Measurements from ENCODE around the gene RGS9BP.
"Not testable (repeated sequence)": the region's sequence is repeated elsewhere in the genome, so short reads cannot be mapped to it uniquely, and the experiment has no call there.

Gene RGS9BP

DNA sequence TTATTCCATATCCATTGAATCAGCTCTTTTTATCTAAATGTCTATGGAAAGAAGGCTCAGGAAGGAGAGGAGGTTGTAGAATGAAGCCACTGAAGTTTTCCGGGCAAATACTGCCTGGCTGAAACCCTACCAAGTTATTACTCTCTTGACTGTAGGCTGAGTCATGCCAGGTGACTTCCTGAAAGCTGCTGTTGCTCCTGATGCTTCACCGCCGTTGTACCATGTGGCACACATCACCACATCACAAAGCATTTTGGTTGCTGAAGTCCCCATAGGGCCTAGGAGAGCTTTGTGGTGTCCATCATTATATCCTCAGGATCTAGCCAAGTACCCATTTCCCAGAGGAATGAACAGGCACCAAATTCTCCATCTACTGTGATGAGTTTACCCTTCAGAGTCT lies 32.8 kb downstream of the RGS9BP start:
- TF ChIP-seq, protein P1, sequence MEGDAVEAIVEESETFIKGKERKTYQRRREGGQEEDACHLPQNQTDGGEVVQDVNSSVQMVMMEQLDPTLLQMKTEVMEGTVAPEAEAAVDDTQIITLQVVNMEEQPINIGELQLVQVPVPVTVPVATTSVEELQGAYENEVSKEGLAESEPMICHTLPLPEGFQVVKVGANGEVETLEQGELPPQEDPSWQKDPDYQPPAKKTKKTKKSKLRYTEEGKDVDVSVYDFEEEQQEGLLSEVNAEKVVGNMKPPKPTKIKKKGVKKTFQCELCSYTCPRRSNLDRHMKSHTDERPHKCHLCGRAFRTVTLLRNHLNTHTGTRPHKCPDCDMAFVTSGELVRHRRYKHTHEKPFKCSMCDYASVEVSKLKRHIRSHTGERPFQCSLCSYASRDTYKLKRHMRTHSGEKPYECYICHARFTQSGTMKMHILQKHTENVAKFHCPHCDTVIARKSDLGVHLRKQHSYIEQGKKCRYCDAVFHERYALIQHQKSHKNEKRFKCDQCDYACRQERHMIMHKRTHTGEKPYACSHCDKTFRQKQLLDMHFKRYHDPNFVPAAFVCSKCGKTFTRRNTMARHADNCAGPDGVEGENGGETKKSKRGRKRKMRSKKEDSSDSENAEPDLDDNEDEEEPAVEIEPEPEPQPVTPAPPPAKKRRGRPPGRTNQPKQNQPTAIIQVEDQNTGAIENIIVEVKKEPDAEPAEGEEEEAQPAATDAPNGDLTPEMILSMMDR (IDR thresholded peaks at IDR 0.05; ENCODE audit: control extremely low read depth, extremely low read depth, low read depth, missing control alignments) = no peak
- ChIA-PET CTCF (no interaction called here), POLR2A (no interaction called here)
- no peak for DNase-seq (ENCODE audit: extremely low spot score)

GRCh38 chr19:32709032-32709431 lies 33.4 kb downstream of the RGS9BP start:
- TF ChIP-seq, protein P1 (IDR thresholded peaks at IDR 0.05; ENCODE audit: control extremely low read depth, extremely low read depth, low read depth, missing control alignments) = no peak
- CTCF ChIA-PET = no interaction called here
- no peak for DNase-seq (ENCODE audit: extremely low spot score)
- POLR2A ChIA-PET = no interaction called here

DNA sequence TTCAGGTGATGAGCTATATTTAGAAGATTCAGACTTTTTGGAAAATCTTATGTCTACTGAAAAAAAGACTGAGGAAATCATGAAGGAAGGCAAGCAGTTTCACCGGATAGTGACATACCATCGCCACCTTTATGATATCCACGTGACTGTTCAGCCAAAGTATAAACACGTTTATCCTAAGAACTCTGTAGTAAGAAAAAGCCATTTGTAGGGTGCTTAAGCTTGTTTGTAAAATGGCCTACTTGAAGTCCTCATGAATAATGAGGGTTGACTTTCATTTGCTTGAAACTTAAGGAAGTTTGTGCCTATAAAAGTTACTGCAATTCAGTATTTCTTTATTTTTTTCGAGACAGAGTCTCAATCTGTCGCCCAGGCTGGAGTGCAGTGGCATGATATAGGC lies 36.1 kb downstream of the RGS9BP start:
- CTCF ChIA-PET = interaction anchor here (1.5 kb wide), 1 partner anchor 264 kb away, joined by 3 read pairs; no protein-coding TSS in a partner anchor
- POLR2A ChIA-PET = no interaction called here
- TF ChIP-seq, protein P1 (IDR thresholded peaks at IDR 0.05; ENCODE audit: control extremely low read depth, extremely low read depth, low read depth, missing control alignments) = no peak
- no peak for DNase-seq (ENCODE audit: extremely low spot score)

GRCh38 chr19:32716203-32716602 lies 40.6 kb downstream of the RGS9BP start:
- DNase-seq (ENCODE audit: extremely low spot score); CTCF ChIA-PET; POLR2A ChIA-PET: not testable (repeated sequence)

GRCh38 chr19:32717496-32717895 lies 41.8 kb downstream of the RGS9BP start:
- CTCF ChIA-PET = no interaction called here
- POLR2A ChIA-PET = no interaction called here
- TF ChIP-seq, protein P1 (IDR thresholded peaks at IDR 0.05; ENCODE audit: control extremely low read depth, extremely low read depth, low read depth, missing control alignments) = no peak
- DNase-seq (ENCODE audit: extremely low spot score) = no peak

DNA sequence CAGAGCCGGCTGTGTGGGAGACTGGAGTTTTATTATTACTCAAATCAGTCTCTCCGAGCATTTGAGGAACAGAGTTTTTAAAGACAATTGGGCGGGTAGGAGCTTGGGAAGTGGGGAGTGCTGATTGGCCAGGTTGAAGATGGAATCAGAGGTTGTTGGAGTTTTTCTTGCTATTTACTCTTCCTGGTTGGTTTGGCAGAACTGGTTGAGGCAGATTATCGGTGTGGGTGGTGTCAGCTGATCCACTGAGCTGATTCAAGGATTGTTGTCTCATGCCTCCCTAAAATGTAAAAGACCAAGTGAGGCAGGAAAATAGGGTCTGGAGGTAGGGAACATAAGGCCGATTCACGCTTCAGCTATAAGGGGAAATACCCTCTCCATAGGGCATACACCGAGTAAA lies 42.6 kb downstream of the RGS9BP start:
- TF ChIP-seq, protein P1 (IDR thresholded peaks at IDR 0.05; ENCODE audit: control extremely low read depth, extremely low read depth, low read depth, missing control alignments) = no peak
- ChIA-PET POLR2A (no interaction called here), CTCF (no interaction called here)
- no peak for DNase-seq (ENCODE audit: extremely low spot score)

DNA sequence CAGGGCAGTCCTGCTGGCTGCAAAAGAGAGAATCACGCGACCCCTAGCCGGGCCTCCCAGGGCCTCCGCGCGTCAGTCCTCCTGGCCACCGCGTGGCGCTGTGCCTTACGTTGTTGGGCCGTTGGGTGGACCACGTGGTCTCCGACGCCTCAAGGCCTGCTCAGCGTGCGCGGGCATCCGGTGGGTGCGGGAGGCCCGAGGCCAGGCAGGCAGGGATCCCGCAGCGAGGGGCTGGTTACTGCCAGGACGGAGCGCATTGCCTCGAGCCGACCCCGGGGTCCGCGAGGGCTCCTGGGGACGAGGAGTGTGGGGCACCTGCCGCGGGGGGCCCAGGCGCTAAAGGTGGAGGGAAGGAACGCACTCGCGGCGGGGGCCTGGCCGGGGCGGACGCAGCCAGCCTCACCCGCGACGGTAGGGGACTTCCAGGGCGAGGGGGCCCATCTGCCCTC lies 44.0 kb downstream of the RGS9BP start, which contains the start of gene TDRD12:
Gene TDRD12 (plus strand): TSS at position 157 of the 449 bp plus-strand sequence. CDS start 306 bp downstream, outside the sequence.
- no peak for DNase-seq (ENCODE audit: extremely low spot score)
- ChIA-PET POLR2A (no interaction called here), CTCF (no interaction called here)
- TF ChIP-seq, protein P1 (IDR thresholded peaks at IDR 0.05; ENCODE audit: control extremely low read depth, extremely low read depth, low read depth, missing control alignments) = no peak
